ENCODE data around the gene ATXN2L. TPM values are rescaled to one million over a fixed set of nuclear protein-coding genes. Genes with fewer than 3 reads are reported as not detected.

The ATXN2L gene
- total and polyA plus RNA-seq, 2 of the 13 experiments (the other 11 are each of a cell fraction or from before 2014, with no cell fraction given): 40.8 to 55.1 TPM

- TF ChIP-seq PRDM10 (CRISPR knock-in tag; IDR thresholded peaks at IDR 0.05; ENCODE audit: low read depth) (peak; percentile 86; the same call in 1 of the 2 replicates), AFF4 (CRISPR knock-in tag; IDR thresholded peaks at IDR 0.05) (peak; percentile 85), ZIK1 (CRISPR knock-in tag; IDR thresholded peaks at IDR 0.05; ENCODE audit: borderline replicate concordance, low read depth) (peak; percentile 95), FOXM1 (CRISPR knock-in tag; IDR thresholded peaks at IDR 0.05) (peak; percentile 63; the same call in 1 of the 2 replicates), TBL1XR1 (IDR thresholded peaks at IDR 0.05; ENCODE audit: borderline replicate concordance, low read length, partially characterized antibody) (no peak), ZNF746 (CRISPR knock-in tag; IDR thresholded peaks at IDR 0.05) (peak; percentile 85), ZNF761 (CRISPR knock-in tag; conservative IDR thresholded peaks at IDR 0.05) (peak; percentile 80), GMEB2 (CRISPR knock-in tag; IDR thresholded peaks at IDR 0.05; ENCODE audit: low read depth) (peak; percentile 100), RELA (CRISPR knock-in tag; IDR thresholded peaks at IDR 0.05) (peak; percentile 98), ZNF18 (CRISPR knock-in tag; IDR thresholded peaks at IDR 0.05; ENCODE audit: insufficient replicate concordance) (peak; percentile 86), ZNF609 (CRISPR knock-in tag; IDR thresholded peaks at IDR 0.05; ENCODE audit: borderline replicate concordance) (peak; percentile 86)
Measured at GRCh38 chr16:28822520-28823290, at the start of gene ATXN2L (continued).
